Peyer's patch (tissue), 4 donors: ENCODE data around the gene MC1R. TPM values are rescaled to one million over a fixed set of nuclear protein-coding genes. Genes with fewer than 3 reads are reported as not detected.
"Not testable (repeated sequence)": the region's sequence is repeated elsewhere in the genome, so short reads cannot be mapped to it uniquely, and the experiment has no call there.

Experiments
- DNase-seq, 3 donors: peaks; one replicate each; pipeline ENCODE4 v3.0.0-alpha.2; 2017 to 2019
- H3K27ac ChIP-seq, 4 donors: fragments of 200-600 bp; sonication (generic); one replicate each; pipeline ENCODE4 v1.5.1; 2016 to 2019
- H3K27me3 ChIP-seq, 2 donors: fragments of 200-600 bp; sonication (generic); one replicate each; pipeline ENCODE4 v1.5.1; 2019
- H3K36me3 ChIP-seq, 3 donors: fragments of 200-600 bp; sonication (generic); one replicate each; pipeline ENCODE4 v1.5.1; 2016 to 2019
- H3K4me1 ChIP-seq, 4 donors: fragments of 200-600 bp; sonication (generic); one replicate each; pipeline ENCODE4 v1.5.1; 2016 to 2019
- H3K4me3 ChIP-seq, 4 donors: fragments of 200-600 bp; sonication (generic); 1 replicate in 3 of 4; 2 replicates in 1 of 4; pipeline ENCODE4 v1.5.1; 2016 to 2019; ENCODE audit warnings: mild to moderate bottlenecking in 1 of 4
- H3K9me3 ChIP-seq, 4 donors: fragments of 200-600 bp; sonication (generic); one replicate each; pipeline ENCODE4 v1.5.1; 2016 to 2019; ENCODE audit warnings: mild to moderate bottlenecking in 1 of 4
- POLR2A ChIP-seq, 2 donors: fragments of 450-650 bp; IDR thresholded peaks; one replicate each; pipeline ENCODE4 v1.5.1; 2017; ENCODE audit warnings: antibody characterized with exemption in 2 of 2, mild to moderate bottlenecking in 2 of 2, moderate library complexity in 2 of 2
- total RNA-seq, 4 donors: library from RNA; depleted of rRNA; stranded (reverse); fragments of >200 nt; gene quantifications; one replicate each; pipeline ENCODE4 v1.1.0, GENCODE V29; 2016
- TF ChIP-seq, protein P1 (sequence below), 6 experiments: fragments of 450-650 bp in 4 of 6; fragments of 200-600 bp in 2 of 6; sonication (generic) in 1 of 6; IDR thresholded peaks; one replicate each; pipeline ENCODE4 v1.5.1; 2017 to 2019; ENCODE audit warnings: antibody characterized with exemption in 6 of 6, mild to moderate bottlenecking in 3 of 6, moderate library complexity in 1 of 6

The MC1R gene
- total RNA-seq, 4 donors from 2014 or later = 8.3 to 29.2 (median 11.2) TPM

DNA sequence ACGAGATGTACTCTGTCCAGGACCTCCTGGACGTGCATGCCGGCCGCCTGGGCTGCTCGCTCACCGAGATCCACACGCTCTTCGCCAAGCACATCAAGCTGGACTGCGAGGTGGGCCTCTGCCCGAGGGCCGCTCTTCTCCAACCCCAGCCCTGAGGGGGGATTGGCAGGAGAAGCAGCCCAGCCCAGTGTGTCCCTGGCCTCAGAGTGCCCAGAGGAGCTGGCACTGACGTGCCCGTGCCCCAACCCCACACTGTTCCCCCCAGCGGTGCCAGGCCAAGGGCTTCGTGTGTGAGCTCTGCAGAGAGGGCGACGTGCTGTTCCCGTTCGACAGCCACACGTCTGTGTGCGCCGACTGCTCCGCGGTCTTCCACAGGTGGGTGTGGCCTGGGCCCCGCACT lies 45.5 kb downstream of the MC1R start:
- no peak overlapping the region for H3K4me3 ChIP-seq
- no peaks in the 10 kb centered on the region for H3K4me1 ChIP-seq
- H3K9me3 ChIP-seq = no peaks in the 10 kb centered on the region
- H3K27ac ChIP-seq = no peak overlapping the region
- no peak for TF ChIP-seq POLR2A (IDR thresholded peaks at IDR 0.05)
- TF ChIP-seq, protein P1, sequence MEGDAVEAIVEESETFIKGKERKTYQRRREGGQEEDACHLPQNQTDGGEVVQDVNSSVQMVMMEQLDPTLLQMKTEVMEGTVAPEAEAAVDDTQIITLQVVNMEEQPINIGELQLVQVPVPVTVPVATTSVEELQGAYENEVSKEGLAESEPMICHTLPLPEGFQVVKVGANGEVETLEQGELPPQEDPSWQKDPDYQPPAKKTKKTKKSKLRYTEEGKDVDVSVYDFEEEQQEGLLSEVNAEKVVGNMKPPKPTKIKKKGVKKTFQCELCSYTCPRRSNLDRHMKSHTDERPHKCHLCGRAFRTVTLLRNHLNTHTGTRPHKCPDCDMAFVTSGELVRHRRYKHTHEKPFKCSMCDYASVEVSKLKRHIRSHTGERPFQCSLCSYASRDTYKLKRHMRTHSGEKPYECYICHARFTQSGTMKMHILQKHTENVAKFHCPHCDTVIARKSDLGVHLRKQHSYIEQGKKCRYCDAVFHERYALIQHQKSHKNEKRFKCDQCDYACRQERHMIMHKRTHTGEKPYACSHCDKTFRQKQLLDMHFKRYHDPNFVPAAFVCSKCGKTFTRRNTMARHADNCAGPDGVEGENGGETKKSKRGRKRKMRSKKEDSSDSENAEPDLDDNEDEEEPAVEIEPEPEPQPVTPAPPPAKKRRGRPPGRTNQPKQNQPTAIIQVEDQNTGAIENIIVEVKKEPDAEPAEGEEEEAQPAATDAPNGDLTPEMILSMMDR (IDR thresholded peaks at IDR 0.05) = no peak
- no peaks in the 10 kb centered on the region for H3K27me3 ChIP-seq
- DNase-seq = no peak
- peaks cover 0 to 10% (median 0%) of the 10 kb centered on the region in 3 donors for H3K36me3 ChIP-seq

DNA sequence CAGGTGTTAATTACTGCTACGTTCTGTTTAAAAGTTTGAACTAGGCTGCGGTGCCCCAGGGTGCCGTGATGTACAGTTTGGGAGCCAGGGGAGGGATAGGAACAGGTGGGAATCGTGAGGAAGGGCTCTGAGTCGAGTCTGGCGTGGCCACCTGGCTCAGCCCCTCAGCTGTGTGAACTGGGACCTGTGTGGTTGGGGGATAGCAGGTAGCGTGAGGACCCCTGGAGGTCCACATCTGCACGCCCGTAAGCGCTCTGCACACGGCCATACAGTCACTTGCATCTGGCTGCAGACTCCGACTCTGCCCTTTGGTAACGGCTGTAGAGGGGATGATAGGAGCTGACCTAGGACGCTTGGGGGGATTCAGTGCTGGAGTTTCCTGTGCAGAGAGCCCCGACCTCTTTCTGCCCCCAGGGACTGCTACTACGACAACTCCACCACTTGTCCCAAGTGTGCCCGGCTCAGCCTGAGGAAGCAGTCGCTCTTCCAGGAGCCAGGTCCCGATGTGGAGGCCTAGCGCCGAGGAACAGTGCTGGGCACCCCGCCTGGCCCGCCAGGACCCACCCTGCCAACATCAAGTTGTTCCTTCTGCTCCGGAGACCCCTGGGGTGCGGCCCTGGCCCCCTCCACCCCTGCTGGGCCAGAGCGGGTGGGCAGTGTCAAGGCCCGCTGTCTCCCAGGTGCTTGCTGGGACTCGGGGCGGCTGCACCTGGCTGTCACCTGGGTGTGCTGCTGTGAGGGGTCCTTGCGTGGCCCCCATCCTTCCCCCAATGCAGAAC lies 47.0 kb downstream of the MC1R start:
- Histone ChIP-seq H3K27me3 (no peaks in the 10 kb centered on the region), H3K36me3 (peaks cover 0 to 5% (median 0%) of the 10 kb centered on the region in 3 donors), H3K9me3 (no peaks in the 10 kb centered on the region), H3K4me1 (no peaks in the 10 kb centered on the region), H3K4me3 (no peak overlapping the region), H3K27ac (no peak overlapping the region)
- DNase-seq = no peak
- TF ChIP-seq, protein P1 (IDR thresholded peaks at IDR 0.05) = no peak
- no peak for TF ChIP-seq POLR2A (IDR thresholded peaks at IDR 0.05)

DNA sequence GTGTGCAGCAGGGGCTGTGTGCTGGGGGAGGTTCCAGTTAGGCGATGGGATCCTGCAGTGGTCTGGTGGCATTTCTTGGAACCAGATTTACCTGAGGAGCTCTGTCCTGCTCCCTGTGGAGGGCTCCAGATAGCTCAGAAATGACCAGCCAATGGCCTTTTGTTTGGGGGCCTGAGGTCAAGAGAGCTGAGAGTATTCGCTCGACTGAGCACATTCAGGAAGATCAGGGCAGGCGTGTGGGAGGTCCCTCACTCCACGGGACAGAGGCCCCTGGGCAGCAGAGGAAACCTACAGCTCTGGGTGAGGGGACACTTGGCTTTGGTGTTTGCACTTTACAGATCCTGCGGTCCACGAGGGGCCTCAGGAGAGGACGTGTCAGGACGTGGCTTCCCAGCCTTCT lies 48.1 kb downstream of the MC1R start:
- no peak for DNase-seq
- H3K4me3 ChIP-seq = no peak overlapping the region
- H3K36me3 ChIP-seq = no peaks in the 10 kb centered on the region
- peaks cover 0 to 9% (median 2%) of the 10 kb centered on the region in 4 donors for H3K4me1 ChIP-seq
- H3K27ac ChIP-seq = no peak overlapping the region
- no peaks in the 10 kb centered on the region for H3K27me3 ChIP-seq
- no peaks in the 10 kb centered on the region for H3K9me3 ChIP-seq
- TF ChIP-seq, protein P1 (IDR thresholded peaks at IDR 0.05) = no peak
- no peak for TF ChIP-seq POLR2A (IDR thresholded peaks at IDR 0.05)

DNA sequence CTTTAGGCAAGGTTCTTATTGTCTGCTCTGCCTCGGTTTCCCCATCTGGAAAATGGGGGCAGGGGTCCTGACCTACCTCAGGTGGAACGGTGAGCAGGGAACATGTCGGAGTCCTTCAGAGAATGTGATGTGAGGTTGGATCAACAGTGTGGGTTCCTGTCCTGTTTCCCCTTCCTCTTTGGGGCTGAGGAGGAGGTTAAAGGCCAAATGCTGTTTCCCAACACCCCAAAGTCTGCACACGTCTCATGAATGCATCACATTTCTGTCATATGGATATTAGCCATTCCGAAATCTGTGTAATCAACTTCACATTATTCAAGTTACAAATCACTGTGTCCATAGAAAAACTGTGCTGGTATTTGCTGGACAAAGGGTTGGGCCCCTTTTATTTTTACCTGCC lies 48.8 kb downstream of the MC1R start:
- not testable (repeated sequence) for H3K4me3 ChIP-seq, H3K27me3 ChIP-seq, H3K36me3 ChIP-seq, DNase-seq, H3K9me3 ChIP-seq, H3K27ac ChIP-seq
- H3K4me1 ChIP-seq = peaks cover 0 to 12% (median 4%) of the 10 kb centered on the region in 4 donors

DNA sequence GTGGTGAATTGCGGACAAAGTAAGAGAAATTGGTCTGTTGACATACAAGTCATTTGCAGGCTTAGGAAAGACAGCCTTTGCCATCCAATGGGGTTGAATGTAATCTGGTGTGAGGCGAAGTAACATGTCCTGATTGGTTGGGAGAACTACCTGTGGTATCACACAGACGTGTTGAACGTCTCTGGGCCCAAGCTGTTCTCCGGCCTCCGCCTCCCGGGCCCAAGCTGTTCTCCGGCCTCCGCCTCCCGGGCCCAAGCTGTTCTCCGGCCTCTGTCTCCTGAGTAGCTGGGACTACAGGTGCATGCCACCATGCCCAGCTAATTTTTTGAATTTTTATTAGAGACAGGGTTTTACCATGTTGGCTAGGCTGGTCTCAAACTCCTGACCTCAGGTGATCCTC lies 49.4 kb downstream of the MC1R start:
- H3K4me1 ChIP-seq = peaks cover 0 to 12% (median 4%) of the 10 kb centered on the region in 4 donors
- H3K27ac ChIP-seq, H3K4me3 ChIP-seq, H3K27me3 ChIP-seq, H3K9me3 ChIP-seq, DNase-seq, H3K36me3 ChIP-seq: not testable (repeated sequence)

DNA sequence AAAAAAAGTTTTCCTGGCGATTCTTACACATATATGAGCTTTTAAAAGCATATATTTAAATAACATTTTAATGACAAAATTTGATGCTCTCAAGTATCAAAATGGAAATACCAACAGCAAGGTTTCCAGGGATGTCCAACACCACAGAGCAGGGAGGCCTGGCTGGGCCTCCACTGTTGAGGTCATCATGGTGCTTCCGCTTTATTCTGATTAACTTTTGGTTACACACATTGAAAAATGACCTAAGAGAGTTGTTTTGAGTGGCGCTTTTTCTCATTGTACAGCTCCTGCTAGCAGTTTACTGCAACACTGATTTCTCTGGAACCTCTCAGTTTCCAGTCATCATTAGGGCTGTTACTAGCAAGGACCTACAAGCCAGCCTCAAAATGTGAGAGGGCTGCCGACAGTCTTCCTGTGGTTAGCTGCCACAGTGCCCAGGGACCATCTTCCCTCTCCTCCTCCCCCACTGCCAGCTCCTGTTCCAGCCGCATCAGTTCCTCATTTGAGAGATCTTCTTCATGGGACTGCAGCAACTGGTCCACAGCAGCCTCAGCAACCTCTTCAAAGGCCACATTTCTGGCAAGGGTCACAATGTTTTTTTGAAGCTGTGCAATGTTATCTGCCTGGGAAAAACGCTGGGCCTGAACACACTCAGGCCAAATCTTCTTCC lies 51.2 kb downstream of the MC1R start:
- Histone ChIP-seq H3K36me3 (no peaks in the 10 kb centered on the region), H3K4me1 (peaks cover 0 to 28% (median 4%) of the 10 kb centered on the region in 4 donors), H3K27ac (no peak overlapping the region), H3K27me3 (no peaks in the 10 kb centered on the region), H3K4me3 (no peak overlapping the region), H3K9me3 (no peaks in the 10 kb centered on the region)
- no peak for TF ChIP-seq POLR2A (IDR thresholded peaks at IDR 0.05)
- TF ChIP-seq, protein P1 (IDR thresholded peaks at IDR 0.05) = no peak
- DNase-seq = no peak

Other genes starting within 250 kb of the MC1R start
- 100 to 1,000 TPM in 3 of 4 donors, 10 to 100 TPM in 1; 97.9 to 198 (median 158) TPM for gene CDK10, start 232.2 kb upstream of the MC1R start, total RNA-seq
- gene SPATA2L, start 217.2 kb upstream of the MC1R start, total RNA-seq = 10 to 100 TPM; 19.0 to 44.7 (median 36.7) TPM
- gene VPS9D1, start 198.0 kb upstream of the MC1R start, total RNA-seq = 10 to 100 TPM; 14.9 to 45.9 (median 27.9) TPM
- 100 to 1,000 TPM in 3 of 4 donors, 10 to 100 TPM in 1; 59.0 to 270 (median 125) TPM for gene ZNF276, start 197.3 kb upstream of the MC1R start, total RNA-seq
- 100 to 1,000 TPM in 1 of 4 donors, 10 to 100 TPM in 3; 19.4 to 187 (median 27.9) TPM for gene FANCA, start 102.2 kb upstream of the MC1R start, total RNA-seq
- gene SPIRE2, start 90.4 kb upstream of the MC1R start, total RNA-seq = 100 to 1,000 TPM in 3 of 4 donors, 10 to 100 TPM in 1; 45.5 to 147 (median 111) TPM
- 100 to 1,000 TPM; 247 to 946 (median 371) TPM for gene TCF25, start 45.3 kb upstream of the MC1R start, total RNA-seq
- gene TUBB3, start 4.5 kb downstream of the MC1R start, total RNA-seq = 10 to 100 TPM in 1 of 4 donors, 1 to 10 TPM in 3; 2.1 to 12.4 (median 4.6) TPM
- gene DEF8, start 29.9 kb downstream of the MC1R start, total RNA-seq = 100 to 1,000 TPM in 1 of 4 donors, 10 to 100 TPM in 3; 28.4 to 237 (median 60.9) TPM
- gene DBNDD1, start 100.6 kb downstream of the MC1R start, total RNA-seq = 10 to 100 TPM in 1 of 4 donors, 1 to 10 TPM in 3; 1.9 to 12.3 (median 6.1) TPM
- not detected for gene PRDM7, start 158.5 kb downstream of the MC1R start, total RNA-seq